ENCODE data around the gene SCAMP1.

DNA sequence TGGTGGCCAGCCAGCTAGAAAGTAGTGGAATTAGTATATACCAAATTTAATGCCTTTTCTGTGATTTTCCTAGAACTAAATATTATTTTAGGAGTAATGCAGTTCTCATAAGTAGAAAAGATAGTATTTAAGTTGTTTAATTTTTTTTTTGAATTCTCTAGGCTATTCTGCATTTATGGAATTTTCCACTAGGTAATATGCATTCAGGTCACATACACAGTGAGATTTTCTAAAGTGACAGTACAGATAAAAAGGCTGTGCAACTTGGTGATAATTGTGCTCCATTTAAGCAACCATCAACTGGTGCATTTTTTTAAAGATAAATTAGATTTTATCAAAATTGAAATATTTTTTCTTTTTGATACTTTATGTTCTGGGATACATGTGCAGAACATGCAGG lies 111.5 kb downstream of the SCAMP1 start:
- TF ChIP-seq CTCF (IDR thresholded peaks at IDR 0.05) (no peak), POLR2A (IDR thresholded peaks at IDR 0.05) (no peak)
